Measurements from ENCODE around the gene ARID3B.
"Not testable (repeated sequence)": the region's sequence is repeated elsewhere in the genome, so short reads cannot be mapped to it uniquely, and the experiment has no call there.

The ARID3B gene

DNA sequence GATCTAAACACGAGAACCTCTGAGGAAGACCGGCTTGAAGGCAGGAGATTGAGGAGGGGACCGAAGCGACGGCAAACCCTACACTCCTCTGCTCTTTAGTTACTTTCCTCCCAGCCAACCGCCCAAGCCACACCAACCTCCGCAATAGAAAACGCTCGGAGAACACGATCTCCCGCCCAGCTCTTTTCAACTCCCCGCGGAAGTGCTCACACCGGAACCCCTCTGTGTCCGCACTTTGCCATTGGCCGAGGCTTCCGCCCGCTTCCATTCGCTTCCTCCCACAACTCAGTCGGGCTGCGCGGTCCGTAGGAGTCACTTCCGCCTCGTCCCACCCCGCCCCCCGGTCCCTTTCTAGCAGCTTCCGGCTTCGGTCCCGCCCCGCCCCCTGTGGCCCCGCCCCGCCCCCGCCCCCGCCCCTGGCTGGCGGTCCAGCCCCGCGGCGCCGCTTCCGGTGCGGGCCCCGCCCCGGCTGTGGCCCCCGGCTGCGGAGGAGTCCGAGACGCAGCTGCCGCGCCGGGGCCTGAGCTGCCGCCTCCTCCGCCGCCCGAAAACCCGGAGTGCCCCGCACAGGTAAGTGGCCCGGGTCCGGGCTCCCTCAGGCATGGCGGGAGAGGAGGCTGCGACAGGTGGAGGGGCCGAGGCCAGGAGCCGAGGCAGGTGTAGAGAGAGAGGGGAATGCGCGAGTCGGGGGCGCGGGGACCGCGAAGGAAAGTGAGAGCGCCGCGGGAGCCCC lies at the start of gene ARID3B:
Gene ARID3B (plus strand): TSS at position 460 of the 733 bp plus-strand sequence. CDS start 2,717 bp downstream, outside the sequence.
- peak; percentile 98 for DNase-seq

DNA sequence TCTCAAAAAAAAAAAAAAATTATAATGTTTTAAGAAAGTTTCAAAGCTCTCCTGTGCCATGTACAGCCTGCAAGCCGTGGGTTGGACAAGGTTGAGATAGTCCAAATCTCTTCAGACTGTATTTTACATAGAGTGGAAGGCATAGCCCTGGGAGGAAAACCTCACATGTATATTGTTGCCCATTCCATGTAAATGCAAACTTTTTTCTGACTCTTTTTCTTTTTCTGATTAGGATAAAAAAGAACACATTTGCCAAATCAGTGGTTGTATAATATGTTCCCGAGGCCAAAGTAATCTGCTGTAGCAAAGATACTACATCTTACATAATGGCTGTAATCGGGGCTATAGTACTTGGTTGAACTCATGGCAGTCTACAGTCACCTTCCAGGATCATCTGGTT lies 44.4 kb upstream of the ARID3B start:
- no peak for DNase-seq

DNA sequence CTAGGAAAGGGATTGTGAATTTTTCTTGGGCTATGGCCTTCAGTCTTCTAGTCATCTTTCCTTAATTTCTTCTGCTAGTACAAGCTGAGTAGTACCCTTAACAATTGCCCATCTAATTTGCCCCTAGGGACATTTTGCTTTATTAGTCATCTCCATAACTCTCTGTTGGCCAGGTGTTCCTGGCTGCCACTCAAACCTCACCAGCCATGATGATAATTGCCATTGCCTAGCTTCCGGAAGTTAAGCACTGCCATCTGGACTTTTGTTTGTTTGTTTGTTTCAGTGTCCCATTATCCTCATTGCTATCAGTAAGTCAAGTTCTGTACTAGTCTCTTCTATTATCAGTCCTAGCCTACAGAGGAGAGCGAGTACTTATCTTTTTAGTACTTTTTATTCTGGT lies 43.4 kb upstream of the ARID3B start:
- peak; percentile 92 for DNase-seq

DNA sequence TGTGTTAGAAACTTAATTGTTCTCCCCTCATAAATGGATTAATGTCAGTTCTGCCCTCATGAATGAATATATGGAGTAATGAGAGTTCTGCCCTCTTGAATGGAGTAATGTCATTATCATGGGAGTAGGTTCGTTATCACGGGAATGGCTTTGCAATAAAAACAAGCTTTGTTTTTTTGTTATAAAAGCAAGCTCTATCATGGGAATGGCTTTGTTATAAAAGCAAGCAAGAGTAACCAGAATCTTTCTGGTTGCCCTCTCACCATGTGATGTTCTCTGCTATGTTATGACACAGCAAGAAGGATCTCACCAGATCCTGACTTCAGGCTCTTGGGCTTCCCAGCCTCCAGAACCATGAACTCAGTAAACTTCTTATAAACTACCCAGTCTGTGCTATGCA lies 41.7 kb upstream of the ARID3B start:
- DNase-seq = no peak

- no peak for DNase-seq
Observed at GRCh38 chr15:74500401-74500800, 40.6 kb upstream of the ARID3B start.

GRCh38 chr15:74502301-74502700 lies 38.7 kb upstream of the ARID3B start:
- no peak for DNase-seq

DNA sequence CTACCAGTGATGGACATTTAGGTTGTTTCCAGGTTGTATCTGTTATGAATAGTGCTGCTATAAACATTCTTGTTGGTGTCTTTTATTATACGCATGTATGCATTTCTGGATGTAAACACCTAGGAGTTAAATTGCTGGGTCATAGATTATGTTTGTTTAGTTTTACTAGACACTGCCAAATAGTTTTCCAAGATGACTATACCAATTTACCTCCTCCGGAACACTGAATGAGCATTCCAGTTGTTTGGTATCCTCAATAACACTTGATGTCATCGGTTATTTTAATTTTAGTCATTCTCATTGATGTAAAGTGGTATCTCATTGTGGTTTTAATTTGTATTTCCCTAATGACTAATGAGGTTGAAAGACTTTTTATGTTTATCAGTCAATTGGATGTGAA lies 36.6 kb upstream of the ARID3B start:
- DNase-seq = no peak

DNA sequence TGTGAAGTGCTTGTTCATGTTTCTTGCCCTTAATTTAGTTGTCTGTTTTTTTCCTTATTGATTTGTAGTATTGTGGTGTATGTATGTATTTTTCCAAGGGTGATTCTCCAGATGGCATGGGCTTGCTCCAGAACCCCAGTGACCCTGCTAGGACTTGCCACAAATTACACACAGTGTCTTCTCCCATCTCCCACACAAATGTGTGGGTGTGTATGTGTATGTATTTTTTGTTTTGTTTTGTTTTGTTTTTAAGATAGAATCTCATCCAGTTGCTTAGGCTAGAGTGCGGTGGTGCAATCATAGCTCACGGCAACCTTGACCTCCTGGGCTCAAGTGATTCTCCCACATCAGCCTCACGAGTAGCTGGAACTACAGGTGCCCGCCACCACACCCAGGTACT lies 36.2 kb upstream of the ARID3B start:
- no peak for DNase-seq

- DNase-seq = no peak
Observed at GRCh38 chr15:74505837-74506514, 35.0 kb upstream of the ARID3B start.

- DNase-seq = no peak
Observed at GRCh38 chr15:74506515-74506840, 34.5 kb upstream of the ARID3B start.

DNA sequence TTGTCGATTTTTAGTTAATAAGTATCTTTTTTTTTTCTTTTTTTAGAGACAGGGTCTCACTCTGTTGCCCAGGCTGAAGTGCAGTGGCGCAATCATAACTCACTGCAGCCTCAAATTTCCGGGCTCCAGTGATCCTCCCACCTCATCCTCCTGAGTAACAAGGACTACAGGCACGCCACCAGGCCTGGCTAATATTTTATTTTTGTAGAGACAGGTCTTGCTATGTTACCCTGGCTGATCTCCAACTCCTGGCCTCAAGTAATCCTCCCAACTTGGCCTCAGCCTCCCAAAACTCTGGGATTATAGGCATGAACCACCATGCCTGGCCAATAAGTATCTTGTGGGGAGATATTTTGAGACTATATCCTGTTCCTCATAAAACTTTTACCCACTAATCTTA lies 29.4 kb upstream of the ARID3B start:
- DNase-seq = no peak

GRCh38 chr15:74514059-74514458 lies 27.0 kb upstream of the ARID3B start:
- DNase-seq = not testable (repeated sequence)

GRCh38 chr15:74517096-74517495 lies 23.9 kb upstream of the ARID3B start:
- no peak for DNase-seq

DNA sequence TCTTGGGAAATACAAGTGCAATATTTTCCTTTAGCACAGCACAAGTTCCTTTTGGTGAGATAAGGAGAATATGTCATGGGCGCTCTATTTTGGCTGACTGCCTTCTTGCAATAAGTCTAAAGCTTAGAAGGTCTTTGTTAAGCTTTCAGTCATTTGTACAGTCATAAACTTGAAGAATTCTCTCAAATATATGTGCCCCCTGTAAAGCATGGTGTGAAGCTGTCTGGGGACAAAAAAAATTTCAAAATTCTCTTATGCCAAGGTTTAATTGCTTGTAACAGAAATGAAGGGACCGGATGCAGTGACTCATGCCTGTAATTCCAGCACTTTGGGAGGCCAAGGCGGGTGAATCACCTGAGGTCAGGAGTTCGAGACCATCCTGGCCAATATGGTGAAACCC lies 21.7 kb upstream of the ARID3B start:
- DNase-seq = no peak

DNA sequence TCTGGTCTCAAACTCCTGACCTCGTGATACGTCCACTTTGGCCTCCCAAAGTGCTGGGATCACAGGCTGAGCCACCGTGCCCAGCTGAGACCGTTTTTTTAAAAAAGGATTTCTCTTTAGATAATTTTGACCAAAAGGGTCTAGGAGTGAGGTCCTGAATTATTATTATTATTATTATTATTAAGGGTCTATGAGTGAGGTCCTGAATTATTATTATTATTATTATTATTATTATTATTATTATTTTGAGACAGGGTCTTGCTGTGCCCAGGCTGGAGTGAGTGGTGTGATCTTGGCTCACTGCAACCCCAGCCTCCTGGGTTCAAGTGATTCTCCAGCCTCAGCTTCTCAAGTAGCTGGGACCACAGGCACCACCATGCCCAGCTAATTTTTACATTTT lies 20.6 kb upstream of the ARID3B start:
- no peak for DNase-seq

DNA sequence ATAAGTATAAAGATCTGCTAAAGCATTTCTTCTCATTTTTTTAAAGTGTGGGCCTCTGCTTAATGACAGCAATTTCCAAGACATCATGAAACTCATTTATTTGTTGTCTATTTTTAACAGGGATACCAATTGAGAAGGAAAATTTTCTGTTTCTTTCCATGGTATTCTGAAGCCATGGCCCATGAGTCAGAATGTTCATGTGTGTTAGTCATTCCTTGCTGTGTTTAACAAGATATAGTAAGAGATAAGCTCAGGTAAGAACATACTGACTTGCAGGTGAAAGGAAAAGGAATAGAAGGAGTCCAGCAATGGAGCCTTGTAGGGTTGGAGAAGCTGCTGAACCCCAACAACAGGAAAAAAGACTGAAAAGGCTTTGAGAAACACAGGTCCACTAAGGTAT lies 17.0 kb upstream of the ARID3B start:
- no peak for DNase-seq

GRCh38 chr15:74525309-74525708 lies 15.7 kb upstream of the ARID3B start:
- no peak for DNase-seq

- DNase-seq = peak; percentile 29
Observed at GRCh38 chr15:74525945-74526344, 15.1 kb upstream of the ARID3B start.

DNA sequence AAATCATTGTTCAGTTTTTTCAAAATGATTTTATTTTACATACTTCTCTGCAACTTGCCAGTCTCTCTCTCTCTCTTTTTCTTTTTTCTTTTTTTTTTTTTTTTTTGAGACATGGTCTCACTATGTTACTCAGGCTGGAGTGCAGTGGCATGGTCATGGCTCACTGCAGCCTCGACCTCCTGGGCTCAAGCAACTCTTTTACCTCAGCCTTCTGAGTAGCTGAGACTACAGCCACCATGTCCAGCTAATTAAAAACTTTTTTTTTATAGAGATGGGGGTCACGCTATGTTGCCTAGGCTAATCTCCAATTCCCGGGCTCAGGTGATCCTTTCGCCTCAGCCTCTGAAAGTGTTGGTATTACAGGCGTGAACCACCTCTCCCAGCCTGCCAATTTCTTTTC lies 12.1 kb upstream of the ARID3B start:
- no peak for DNase-seq

DNA sequence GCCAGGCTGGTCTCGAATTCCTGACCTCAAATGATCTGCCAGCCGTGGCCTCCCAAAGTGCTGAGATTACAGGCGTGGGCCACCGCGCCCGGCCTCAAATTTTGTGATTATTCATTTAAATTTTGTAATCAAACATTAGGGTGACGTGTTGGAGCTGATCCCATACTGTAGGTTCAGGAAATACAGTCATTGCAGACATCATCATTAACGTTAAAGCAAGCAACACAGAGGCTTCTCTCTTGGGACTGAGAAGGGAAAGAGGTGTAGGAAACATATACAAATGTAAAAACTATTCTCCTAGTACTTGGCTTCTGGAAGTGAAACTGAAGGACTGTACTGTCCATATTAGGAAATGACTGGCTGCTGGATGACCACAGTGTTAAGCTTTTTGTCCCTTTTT lies 11.1 kb upstream of the ARID3B start:
- no peak for DNase-seq

- no peak for DNase-seq
Observed at GRCh38 chr15:74530771-74531143, 10.3 kb upstream of the ARID3B start.

GRCh38 chr15:74531144-74531811 lies 9.7 kb upstream of the ARID3B start:
- DNase-seq = no peak

DNA sequence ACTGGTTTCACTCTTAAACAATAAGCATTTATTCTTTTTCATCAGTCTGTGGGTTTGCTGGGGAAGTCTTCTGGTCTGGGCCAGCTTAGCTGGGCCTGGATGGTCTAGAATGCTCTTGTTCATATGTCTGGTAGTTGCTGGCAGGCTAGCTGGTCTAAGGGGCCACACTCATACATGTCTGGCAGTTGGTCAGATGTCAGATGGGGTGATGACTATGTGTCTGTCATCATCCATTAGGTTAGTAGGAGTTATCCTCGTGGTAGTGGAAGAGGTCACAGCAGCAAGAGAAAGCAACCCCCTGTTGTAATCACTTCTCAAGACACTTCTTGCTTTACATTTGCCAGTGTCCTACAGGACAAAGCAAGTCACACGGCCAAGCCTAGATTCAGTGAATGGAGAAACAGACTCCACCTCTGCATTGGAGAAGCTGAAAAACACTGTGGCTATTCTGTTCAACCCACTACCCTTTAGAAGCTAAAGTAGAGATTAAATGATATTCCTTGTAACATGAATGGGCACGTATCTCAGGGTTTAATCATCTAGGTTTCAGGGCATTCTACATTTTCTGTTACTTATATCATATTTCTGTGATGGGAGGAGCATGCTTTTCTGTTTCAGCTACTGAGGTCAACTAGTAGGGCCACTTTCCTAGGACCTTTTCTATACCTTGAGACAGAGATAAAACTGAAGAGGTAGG lies 5.5 kb upstream of the ARID3B start:
- no peak for DNase-seq

DNA sequence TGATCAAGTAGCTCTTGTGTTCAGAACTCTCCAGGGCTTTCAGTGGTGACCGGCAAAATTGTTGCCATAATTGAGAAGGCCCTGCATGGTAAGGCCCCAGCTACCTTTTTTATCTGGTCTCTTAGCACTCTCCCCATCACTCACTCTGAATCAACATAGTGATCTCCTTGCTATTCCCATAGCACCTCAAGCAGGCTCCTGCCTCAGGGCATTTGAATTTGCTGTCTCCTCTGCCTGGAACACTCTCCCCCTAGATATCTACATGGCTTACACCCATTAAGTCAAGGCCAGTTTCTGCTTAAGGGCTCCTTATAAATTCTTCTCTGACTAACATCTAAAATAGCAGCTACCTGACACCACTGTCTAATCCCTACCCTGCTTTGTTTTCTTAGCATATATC lies 3.3 kb upstream of the ARID3B start:
- DNase-seq = no peak

All from DMS53 (cell line).